Lung (tissue), 12 donors: ENCODE data around the gene KRTAP19-7. TPM values are rescaled to one million over a fixed set of nuclear protein-coding genes. Genes with fewer than 3 reads are reported as not detected.

Source experiments
- ATAC-seq: fragments of 200-7000 bp; cut with Tn5 transposase; one replicate; pipeline ENCODE4 v1.9.1; 2020; ENCODE audit warnings: moderate number of reproducible peaks; ENCODE audit not compliant: insufficient read depth, low FRiP score
- DNase-seq, 3 donors: peaks; one replicate each; pipeline ENCODE4 v3.0.0-alpha.2; 2013 to 2017
- H3K27ac ChIP-seq, 2 donors: one replicate each; pipeline ENCODE4 v1.5.1; 2013; ENCODE audit warnings: mild to moderate bottlenecking in 2 of 2, moderate library complexity in 2 of 2, control low read depth in 1 of 2, inconsistent platforms in 1 of 2, low read depth in 1 of 2, low read length in 1 of 2
- H3K27me3 ChIP-seq, 3 donors: one replicate each; pipeline ENCODE4 v1.5.1; 2013; ENCODE audit warnings: low read length in 2 of 3; ENCODE audit not compliant: control insufficient read depth in 3 of 3, insufficient read depth in 3 of 3
- H3K36me3 ChIP-seq, 4 donors: one replicate each; pipeline ENCODE4 v1.5.1; 2013; ENCODE audit warnings: low read length in 4 of 4, mild to moderate bottlenecking in 1 of 4, moderate library complexity in 1 of 4; ENCODE audit not compliant: control insufficient read depth in 4 of 4, insufficient read depth in 4 of 4
- H3K4me1 ChIP-seq, 5 donors: one replicate each; pipeline ENCODE4 v1.5.1; 2013; ENCODE audit warnings: low read length in 5 of 5, mild to moderate bottlenecking in 2 of 5, moderate library complexity in 1 of 5; ENCODE audit not compliant: control insufficient read depth in 5 of 5, insufficient read depth in 5 of 5
- H3K4me3 ChIP-seq: one replicate; pipeline ENCODE4 v1.5.1; 2013; ENCODE audit warnings: mild to moderate bottlenecking, control low read depth, moderate library complexity
- H3K9ac ChIP-seq, 2 donors: one replicate each; pipeline ENCODE4 v1.5.1; 2013; ENCODE audit warnings: low read length in 2 of 2, control low read depth in 1 of 2; ENCODE audit not compliant: insufficient read depth in 1 of 2
- H3K9me3 ChIP-seq, 4 donors: one replicate each; pipeline ENCODE4 v1.5.1; 2013; ENCODE audit warnings: low read length in 3 of 4, mild to moderate bottlenecking in 1 of 4, moderate library complexity in 1 of 4; ENCODE audit not compliant: control insufficient read depth in 4 of 4, insufficient read depth in 3 of 4
- CTCF ChIP-seq: IDR thresholded peaks from 2 replicates; pipeline ENCODE4 v1.5.1; 2012; ENCODE audit warnings: mild to moderate bottlenecking; ENCODE audit errors: control extremely low read depth, extremely low read depth
- WGBS, 2 donors: extraction: QIAGEN DNeasy Blood & Tissue Kit; methylation state at CpG; one replicate each; pipeline ENCODE4 v1.1.7; 2013; 5-methylcytosine and 5-hydroxymethylcytosine counted together
- polyA plus RNA-seq, 2 donors: library from polyadenylated mRNA; stranded (reverse); fragments of 200-250 nt; gene quantifications; one replicate each; pipeline ENCODE4 v1.2.1, GENCODE V29; 2013
- total RNA-seq, 2 donors: library from RNA; depleted of rRNA in 1 of 2; stranded (reverse); fragments of >200 nt in 1 of 2; gene quantifications; one replicate each; pipeline ENCODE4 v1.2.1, GENCODE V29; 2014 to 2021
- donor health status: control.
- donor health status: control.
- donor health status: Bipolar disorder and iron deficiency.
- donor health status: healthy.
- donor health status: DM: yes; HTN: yes; CAD: no.

KRTAP19-7 gene
- total and polyA plus RNA-seq, 4 donors: not detected

GRCh38 chr21:30563072-30563471, 2.0 kb upstream of the KRTAP19-7 start:
- H3K4me1 ChIP-seq: peaks cover 0 to 2% (median 0%) of the 10 kb centered on the region in 5 donors
- ATAC-seq: no peak
- DNase-seq: peak in 1 of 3 donors; percentile 1
- H3K36me3 ChIP-seq: no peaks in the 10 kb centered on the region
- H3K9me3 ChIP-seq: no peaks in the 10 kb centered on the region
- no peak for TF ChIP-seq CTCF
- no peak overlapping the region for H3K27ac ChIP-seq
- no peak overlapping the region for H3K9ac ChIP-seq
- no peak overlapping the region for H3K4me3 ChIP-seq
- no peaks in the 10 kb centered on the region for H3K27me3 ChIP-seq
- WGBS, 2 donors: 59 to 87% methylated on average over 6 of the region's 6 CpGs

GRCh38 chr21:30561957-30562356, 843 bp upstream of the KRTAP19-7 start:
- Histone ChIP-seq H3K36me3 (no peaks in the 10 kb centered on the region), H3K27me3 (no peaks in the 10 kb centered on the region), H3K9ac (no peak overlapping the region), H3K9me3 (no peaks in the 10 kb centered on the region), H3K4me3 (no peak overlapping the region), H3K27ac (no peak overlapping the region), H3K4me1 (peaks cover 0 to 2% (median 0%) of the 10 kb centered on the region in 5 donors)
- DNase-seq (no peak), ATAC-seq (no peak)
- 81 to 93% methylated on average over 2 of the region's 2 CpGs for WGBS, 2 donors
- no peak for TF ChIP-seq CTCF

- Histone ChIP-seq H3K9ac (no peak overlapping the region), H3K4me1 (no peaks in the 10 kb centered on the region), H3K27me3 (no peaks in the 10 kb centered on the region), H3K27ac (no peak overlapping the region), H3K9me3 (no peaks in the 10 kb centered on the region), H3K36me3 (no peaks in the 10 kb centered on the region), H3K4me3 (no peak overlapping the region)
- DNase-seq (no peak), ATAC-seq (no peak)
- WGBS, 2 donors: 58 to 87% methylated on average over 2 of the region's 2 CpGs
- no peak for TF ChIP-seq CTCF
These were observed 6.0 kb downstream of the KRTAP19-7 start for GRCh38 chr21:30555095-30555494.

- H3K27me3 ChIP-seq: no peaks in the 10 kb centered on the region
- TF ChIP-seq CTCF: no peak
- H3K27ac ChIP-seq: no peak overlapping the region
- no peaks in the 10 kb centered on the region for H3K36me3 ChIP-seq
- H3K4me3 ChIP-seq: no peak overlapping the region
- 62 to 69% methylated on average over 1 of the region's 1 CpG for WGBS, 2 donors
- no peaks in the 10 kb centered on the region for H3K4me1 ChIP-seq
- no peak overlapping the region for H3K9ac ChIP-seq
- no peak for DNase-seq
- no peaks in the 10 kb centered on the region for H3K9me3 ChIP-seq
- no peak for ATAC-seq
These were observed 8.3 kb downstream of the KRTAP19-7 start for GRCh38 chr21:30552782-30553181.
